Measurements from ENCODE around the gene ABCD2. TPM values are rescaled to one million over a fixed set of nuclear protein-coding genes. Genes with fewer than 3 reads are reported as not detected.

ABCD2 gene
- total and polyA plus RNA-seq, 2 of the 4 experiments (the other 2 are of a cell fraction): not detected

- Histone ChIP-seq H3K14ac (replicated peaks; ENCODE audit: low read depth, low read length) (no peak overlapping the region), H3K9ac (ENCODE audit: low read depth, low read length) (no peak overlapping the region), H3K9me3 (ENCODE audit: control insufficient read depth, insufficient read depth, low read length) (no peaks in the 10 kb centered on the region), H3K36me3 (ENCODE audit: control insufficient read depth, insufficient read depth, low read length) (no peaks in the 10 kb centered on the region), H4K91ac (ENCODE audit: insufficient read depth, low read depth, low read length) (no peak overlapping the region), H3K27me3 (ENCODE audit: control insufficient read depth, insufficient read depth, low read length) (no peaks in the 10 kb centered on the region), H2AFZ (replicated peaks; ENCODE audit: low read length, poor library complexity) (no peak overlapping the region), H2BK20ac (ENCODE audit: low read depth, low read length) (no peak overlapping the region), H4K8ac (ENCODE audit: low read depth in 2 of 2, low read length in 2 of 2) (no peak overlapping the region), H4K20me1 (ENCODE audit: insufficient read depth, low read length) (no peaks in the 10 kb centered on the region), H2BK120ac (ENCODE audit: low read depth, low read length) (no peak overlapping the region), H3K79me1 (ENCODE audit: low read depth in 1 of 2, low read length in 2 of 2) (no peaks in the 10 kb centered on the region), H3K4me2 (ENCODE audit: low read depth, low read length) (no peak overlapping the region), H2AK9ac (replicated peaks; ENCODE audit: low read depth, low read length, poor library complexity) (no peak overlapping the region), H2BK5ac (ENCODE audit: low read depth, low read length, poor library complexity, severe bottlenecking) (no peak overlapping the region), H3K4ac (ENCODE audit: low read depth, low read length) (no peak overlapping the region), H3K23ac (ENCODE audit: low read depth, low read length) (no peak overlapping the region), H2AK5ac (ENCODE audit: low read depth, low read length) (no peak overlapping the region), H2BK15ac (ENCODE audit: low read depth, low read length) (no peak overlapping the region), H3K27ac (ENCODE audit: insufficient read depth, low read length) (no peak overlapping the region), H3K18ac (ENCODE audit: low read depth, low read length) (no peak overlapping the region), H4K5ac (ENCODE audit: low read depth, low read length) (no peak overlapping the region), H3K9me1 (ENCODE audit: insufficient read depth, low read length) (no peaks in the 10 kb centered on the region), H3K56ac (ENCODE audit: extremely low read depth, insufficient read depth, low read length) (no peak overlapping the region), H3K4me3 (ENCODE audit: insufficient read depth, low read depth, low read length) (no peak overlapping the region), H3K4me1 (ENCODE audit: control insufficient read depth, insufficient read depth, low read length) (no peaks in the 10 kb centered on the region)
- POLR2A ChIA-PET (ENCODE audit: unreplicated experiment): no interaction called here
- intact Hi-C loops (cut with micrococcal nuclease): no loop called here
- no CpG with 5 or more reads among the region's 3 CpGs for WGBS, 2 experiments (ENCODE audit: extremely low coverage in 2 of 2, insufficient read length in 1 of 2)
- no TSS peak for BruUV-seq (replicated peaks)
- CTCF ChIA-PET: no interaction called here
- ATAC-seq (ENCODE audit: low read depth) (no peak), DNase-seq (no peak)
- TF ChIP-seq SMC3 (IDR thresholded peaks at IDR 0.05; ENCODE audit: low read depth, low read length) (no peak), USF2 (IDR thresholded peaks at IDR 0.05; ENCODE audit: low read depth, low read length) (no peak), ELK1 (IDR thresholded peaks at IDR 0.05; ENCODE audit: borderline replicate concordance, low read depth, low read length) (no peak), MXI1 (IDR thresholded peaks at IDR 0.05; ENCODE audit: borderline replicate concordance, low read depth, low read length) (no peak), MAFK (IDR thresholded peaks at IDR 0.05; ENCODE audit: low read depth, low read length) (no peak), CHD1 (IDR thresholded peaks at IDR 0.05; ENCODE audit: low read depth, low read length) (no peak)
- in situ Hi-C loops (cut with MboI; ENCODE audit: low sequenced_read_pairs): no loop called here
- dilution Hi-C loops (cut with HindIII; ENCODE audit: low sequenced_read_pairs, unreplicated experiment): no loop called here
Observed at GRCh38 chr12:39587225-39587624, 32.4 kb downstream of the ABCD2 start.
